Inflammatory macrophage treated with lipopolysaccharide for 4 hours (primary cell): ENCODE measurements around the gene UBAC2.
"Not testable (repeated sequence)": the region's sequence is repeated elsewhere in the genome, so short reads cannot be mapped to it uniquely, and the experiment has no call there.

Experiments
- DNase-seq: peaks from one replicate; pipeline ENCODE4 v3.0.0-alpha.2; 2020

UBAC2 gene

GRCh38 chr13:99215184-99215830 is 14.7 kb downstream of the UBAC2 start:
- no peak for DNase-seq

- DNase-seq: no peak
Observed at GRCh38 chr13:99217461-99218110, 16.9 kb downstream of the UBAC2 start.

GRCh38 chr13:99218126-99218525 is 17.5 kb downstream of the UBAC2 start:
- no peak for DNase-seq

GRCh38 chr13:99218545-99218944 is 17.9 kb downstream of the UBAC2 start:
- DNase-seq: no peak

- no peak for DNase-seq
Observed at GRCh38 chr13:99218969-99219368, 18.3 kb downstream of the UBAC2 start.

GRCh38 chr13:99220199-99220935 is 19.7 kb downstream of the UBAC2 start:
- DNase-seq: no peak

GRCh38 chr13:99221567-99222239 is 21.0 kb downstream of the UBAC2 start:
- DNase-seq: no peak

- DNase-seq: no peak
Observed at GRCh38 chr13:99223587-99223986, 22.9 kb downstream of the UBAC2 start.

GRCh38 chr13:99224021-99224420 is 23.4 kb downstream of the UBAC2 start:
- no peak for DNase-seq

- peak; percentile 91 for DNase-seq
Observed at GRCh38 chr13:99225078-99225477, 24.4 kb downstream of the UBAC2 start.

- DNase-seq: no peak
Observed at GRCh38 chr13:99226513-99226912, 25.9 kb downstream of the UBAC2 start.

GRCh38 chr13:99227331-99227900 is 26.8 kb downstream of the UBAC2 start:
- no peak for DNase-seq

GRCh38 chr13:99227909-99228688 is 27.4 kb downstream of the UBAC2 start:
- DNase-seq: peak; percentile 94

- peak; percentile 76 for DNase-seq
Observed at GRCh38 chr13:99228737-99229691, 28.4 kb downstream of the UBAC2 start.

GRCh38 chr13:99230588-99230987 is 29.9 kb downstream of the UBAC2 start:
- not testable (repeated sequence) for DNase-seq

GRCh38 chr13:99230991-99231390 is 30.3 kb downstream of the UBAC2 start:
- DNase-seq: no peak

GRCh38 chr13:99231721-99232120 is 31.1 kb downstream of the UBAC2 start:
- peak; percentile 90 for DNase-seq

- DNase-seq: no peak
Observed at GRCh38 chr13:99237981-99238662, 37.5 kb downstream of the UBAC2 start.

GRCh38 chr13:99246100-99246499 is 45.4 kb downstream of the UBAC2 start:
- DNase-seq: no peak

- DNase-seq: not testable (repeated sequence)
Observed at GRCh38 chr13:99249178-99249577, 48.5 kb downstream of the UBAC2 start.
